HG03066 (cell line): ENCODE results near the gene YKT6.

Source experiments
- ATAC-seq: cut with Tn5 transposase; IDR thresholded peaks from one replicate; pipeline ENCODE4 v1.9.1; 2021; ENCODE audit warnings: low read depth; ENCODE audit not compliant: unreplicated experiment

The YKT6 gene

DNA sequence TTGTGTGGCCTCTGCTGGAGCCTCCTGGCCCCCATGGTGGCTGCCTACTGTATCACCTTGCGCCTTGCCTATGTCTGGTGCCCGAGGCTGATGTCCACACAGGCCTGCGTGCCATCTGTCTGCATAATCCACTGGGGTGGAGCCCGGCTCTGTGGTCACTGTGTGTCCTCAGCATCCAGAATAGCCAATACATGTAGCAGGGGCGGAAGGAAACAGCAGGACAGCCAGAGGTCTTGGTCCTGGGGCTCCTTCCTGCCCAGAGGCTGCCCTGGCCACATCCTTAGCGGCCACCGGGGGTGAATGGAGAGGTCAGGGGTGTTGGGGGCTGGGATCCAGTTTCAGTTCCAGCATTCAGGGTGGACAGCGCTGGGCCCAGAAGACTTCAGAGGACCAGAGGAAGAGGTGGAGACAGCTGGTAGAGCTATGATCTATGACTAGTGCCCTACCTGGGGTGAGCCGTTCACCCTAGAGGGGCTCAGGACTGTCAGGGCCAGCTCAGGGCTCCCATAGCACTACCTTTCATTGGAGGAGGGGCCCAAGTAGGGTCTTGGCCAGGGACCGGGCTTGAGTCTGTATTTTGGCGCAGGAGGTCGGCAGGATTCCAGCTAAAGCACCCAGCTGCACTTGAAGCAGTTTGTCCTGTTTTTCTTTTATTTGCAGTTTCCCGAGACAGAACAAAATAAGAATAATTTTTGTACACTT lies 15.9 kb downstream of the YKT6 start:
- no peak for ATAC-seq

DNA sequence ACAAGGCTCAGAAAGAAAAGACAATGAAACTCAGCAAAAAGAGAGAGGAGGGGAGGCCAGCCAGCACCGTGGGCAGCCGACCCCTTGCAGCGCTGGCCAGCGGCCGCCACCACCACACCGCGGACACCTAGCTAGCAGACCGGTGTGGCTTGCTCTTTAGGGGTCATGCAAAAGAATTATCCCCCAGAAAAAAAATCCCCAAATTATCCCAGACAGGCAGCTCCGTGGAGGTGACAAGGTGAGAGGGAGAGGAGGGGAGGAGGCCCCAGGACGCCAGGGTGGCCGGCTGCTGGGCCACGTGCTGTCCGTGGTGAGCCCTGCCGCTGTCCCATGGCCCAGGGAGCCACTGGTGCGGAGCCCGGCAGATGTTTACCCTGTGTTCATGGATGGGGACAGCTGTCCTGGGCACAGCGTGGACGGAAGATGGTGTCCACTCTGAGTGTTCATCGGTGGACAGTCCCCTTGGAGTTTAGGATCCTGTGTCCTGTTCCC lies 16.5 kb downstream of the YKT6 start:
- no peak for ATAC-seq

DNA sequence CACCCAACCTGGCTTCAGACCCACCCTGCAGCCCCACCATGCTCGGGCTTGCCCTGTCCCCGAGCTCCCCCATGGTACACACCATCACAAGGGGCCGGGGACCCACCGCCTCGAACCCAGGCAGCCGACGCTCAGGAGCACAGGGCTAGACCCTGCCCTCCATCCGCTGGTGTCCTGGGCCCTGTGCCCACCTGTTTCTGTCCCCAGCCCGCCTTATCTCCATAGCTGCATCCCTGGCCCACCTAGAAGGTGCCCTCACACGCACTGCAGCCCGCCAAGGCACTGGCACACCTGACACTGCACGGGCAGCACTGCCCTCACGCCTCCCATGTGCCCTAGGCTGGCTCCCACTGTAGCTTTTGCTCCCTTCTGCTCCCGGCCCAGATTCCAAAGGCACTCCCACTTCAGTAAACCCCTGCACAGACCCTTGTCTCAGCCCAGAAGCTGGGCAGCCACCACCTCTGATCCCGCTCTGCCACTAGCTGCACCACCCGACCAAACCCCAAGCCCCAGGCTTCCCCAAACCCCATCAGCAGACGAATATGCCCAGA lies 17.1 kb downstream of the YKT6 start:
- no peak for ATAC-seq

DNA sequence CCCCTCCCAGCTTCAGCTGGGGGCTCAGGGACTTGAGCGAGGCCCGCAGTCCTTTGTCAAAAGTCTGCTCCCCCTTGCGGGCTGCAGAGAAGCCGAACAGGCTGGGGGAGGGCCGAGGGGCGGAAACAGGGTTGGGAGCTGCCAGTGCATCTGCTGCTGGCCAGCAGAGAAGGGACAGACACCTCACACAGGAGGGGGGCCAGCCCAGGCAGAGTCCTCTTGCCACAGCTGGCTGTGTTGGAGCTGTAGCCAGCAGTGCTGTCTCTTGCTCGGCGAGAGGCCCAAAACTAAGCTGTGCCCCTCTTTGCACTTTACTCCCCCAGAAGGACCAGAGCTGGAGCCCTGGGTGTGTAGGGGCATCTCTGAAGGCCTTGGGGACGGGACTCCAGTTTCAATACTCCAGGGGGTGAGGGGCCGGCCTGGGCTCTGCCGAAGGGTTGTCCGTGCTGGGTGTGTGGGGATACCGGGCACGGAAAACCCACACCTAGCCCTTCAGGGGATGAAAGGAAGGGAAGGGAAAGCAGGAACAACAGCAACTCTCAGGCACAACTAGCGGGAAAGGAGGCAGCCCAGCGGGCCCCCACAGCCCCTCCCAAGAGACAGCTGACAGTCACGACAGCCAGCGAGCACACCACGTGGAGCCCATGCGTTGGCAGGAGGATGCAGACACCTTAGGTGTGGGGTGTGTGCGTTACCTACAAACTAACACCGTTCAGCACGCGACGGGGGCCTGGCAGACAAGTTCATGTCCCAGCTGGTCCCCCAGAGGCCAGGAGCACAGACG lies 17.8 kb downstream of the YKT6 start:
- ATAC-seq, result no peak

DNA sequence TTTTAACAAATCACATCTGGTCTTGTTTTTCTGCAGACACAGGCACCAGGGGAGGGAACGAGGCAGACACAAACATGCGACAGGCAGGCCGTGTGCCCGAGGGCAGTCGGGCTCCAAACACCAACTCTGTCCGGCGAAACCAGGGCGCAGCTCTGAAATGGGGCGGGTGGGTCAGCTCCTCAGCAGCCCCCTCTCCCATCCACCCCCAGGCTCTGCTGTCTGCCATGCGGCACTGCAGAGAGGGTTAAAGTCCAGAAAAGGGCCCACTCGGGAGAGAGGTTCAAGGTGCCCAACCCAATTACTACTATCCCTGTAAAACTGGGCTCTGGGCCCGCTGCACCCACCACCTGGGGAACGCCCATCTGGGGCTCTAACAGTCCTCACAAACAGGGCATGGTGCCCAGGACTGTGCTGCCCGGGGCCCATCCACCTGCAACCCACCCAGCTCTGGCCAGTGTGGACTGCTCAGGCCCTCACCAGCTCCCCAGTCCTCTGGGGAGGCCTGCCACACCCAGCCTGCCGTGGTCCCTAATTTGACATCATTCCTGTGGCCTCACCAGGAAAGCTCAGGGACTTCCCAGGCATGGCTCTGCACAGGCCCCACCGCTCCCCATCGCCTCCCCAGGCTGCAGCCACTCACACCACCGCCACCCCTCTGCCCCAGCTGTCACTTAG lies 18.7 kb downstream of the YKT6 start:
- no peak for ATAC-seq

DNA sequence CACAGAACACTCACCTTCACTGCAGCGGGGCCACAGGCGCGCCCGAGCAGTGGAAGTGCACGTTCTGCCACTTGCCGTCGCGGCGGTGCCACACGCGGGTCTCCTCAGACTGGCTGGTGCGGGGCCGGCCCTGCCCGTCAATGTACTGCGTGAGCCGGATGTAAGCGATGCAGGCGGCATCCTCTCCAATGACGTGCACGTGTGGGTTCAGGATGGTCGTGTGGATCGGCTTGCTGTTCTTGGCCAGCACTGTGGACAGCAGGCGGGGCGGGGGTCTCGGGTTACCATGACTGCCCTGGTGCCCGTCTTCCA lies 19.2 kb downstream of the YKT6 start:
- ATAC-seq, result no peak

DNA sequence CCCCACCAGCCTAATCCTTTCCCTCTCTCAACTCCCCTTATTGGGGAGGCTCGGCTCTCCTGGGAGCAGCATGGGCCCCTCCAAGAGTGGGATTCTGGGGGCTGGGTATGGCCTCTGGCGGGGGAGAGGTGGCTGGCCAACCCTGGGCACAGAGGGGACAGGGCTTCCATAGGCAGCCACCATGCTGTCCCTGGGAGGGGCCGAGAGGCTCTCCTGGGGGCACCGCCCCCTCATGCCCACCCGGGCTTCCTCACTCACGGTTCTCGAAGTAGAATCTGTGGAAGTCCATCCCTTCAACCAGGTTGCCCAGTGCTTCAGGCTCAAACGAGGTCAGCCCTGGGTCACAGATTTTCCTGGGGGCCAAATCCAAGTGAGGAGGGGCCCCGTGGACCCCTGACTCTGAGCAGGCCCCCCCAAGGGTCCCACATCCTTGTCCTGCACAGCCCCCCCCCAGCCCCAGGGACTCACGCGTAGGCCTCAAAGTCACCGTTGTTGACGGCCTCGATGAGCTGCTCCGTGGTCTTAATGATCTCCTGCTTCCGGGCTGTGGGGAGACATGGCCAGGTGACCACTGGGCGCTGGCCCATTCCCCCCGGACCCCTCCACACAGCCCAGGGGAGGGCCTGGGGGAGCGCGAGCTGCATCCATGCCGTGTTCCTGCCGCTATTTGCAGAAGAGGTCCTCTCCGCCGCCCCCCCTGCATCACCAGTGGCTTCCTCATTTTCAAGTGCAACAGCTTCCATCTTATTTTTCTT lies 19.8 kb downstream of the YKT6 start:
- ATAC-seq, result no peak

DNA sequence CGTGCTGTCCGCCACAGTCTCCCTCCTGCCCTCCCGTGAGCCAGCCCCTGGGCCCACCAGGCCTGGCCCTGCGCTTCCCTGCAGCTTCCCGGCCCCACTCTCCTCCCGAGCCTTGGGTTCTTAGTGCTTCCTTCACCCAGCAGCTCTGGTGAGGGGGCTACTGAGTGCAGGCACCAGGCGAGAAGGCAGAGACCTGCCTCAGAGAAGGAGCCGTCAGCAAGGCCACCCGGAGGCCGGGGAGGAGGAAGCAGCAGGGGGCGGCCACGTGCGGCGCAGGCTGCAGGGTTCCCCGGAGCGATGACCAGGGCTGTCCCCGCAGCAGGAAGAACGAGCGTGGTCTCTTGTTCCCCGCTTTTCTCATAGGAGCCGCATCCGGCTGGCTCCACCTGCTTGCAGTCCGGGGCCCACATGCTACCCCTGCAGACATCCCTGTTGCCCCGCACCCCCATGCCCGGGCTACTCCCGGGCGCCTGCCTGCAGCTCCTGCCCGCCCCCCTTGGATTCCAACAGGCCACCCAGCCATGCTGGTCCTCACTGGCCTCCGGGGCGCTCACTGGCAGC lies 20.5 kb downstream of the YKT6 start:
- no peak for ATAC-seq

DNA sequence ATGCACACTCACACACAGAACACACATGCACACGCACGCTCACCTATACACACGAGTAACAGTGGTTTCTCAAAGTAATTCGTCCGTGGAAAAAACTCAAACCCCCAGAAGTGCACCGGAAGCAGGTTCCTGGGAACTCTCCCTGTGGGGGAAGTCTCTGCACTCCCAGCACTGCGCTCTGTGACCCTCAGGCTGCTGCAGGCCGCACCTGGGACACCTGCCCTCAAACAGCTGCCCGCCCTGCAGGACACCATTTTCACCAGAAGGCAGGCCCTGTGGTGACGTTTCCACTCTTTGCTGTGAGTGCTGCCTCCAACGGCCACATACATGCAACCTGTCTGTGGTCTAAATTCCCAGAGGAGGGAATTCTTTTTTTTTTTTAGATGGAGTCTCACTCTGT lies 21.3 kb downstream of the YKT6 start:
- ATAC-seq, result no peak

DNA sequence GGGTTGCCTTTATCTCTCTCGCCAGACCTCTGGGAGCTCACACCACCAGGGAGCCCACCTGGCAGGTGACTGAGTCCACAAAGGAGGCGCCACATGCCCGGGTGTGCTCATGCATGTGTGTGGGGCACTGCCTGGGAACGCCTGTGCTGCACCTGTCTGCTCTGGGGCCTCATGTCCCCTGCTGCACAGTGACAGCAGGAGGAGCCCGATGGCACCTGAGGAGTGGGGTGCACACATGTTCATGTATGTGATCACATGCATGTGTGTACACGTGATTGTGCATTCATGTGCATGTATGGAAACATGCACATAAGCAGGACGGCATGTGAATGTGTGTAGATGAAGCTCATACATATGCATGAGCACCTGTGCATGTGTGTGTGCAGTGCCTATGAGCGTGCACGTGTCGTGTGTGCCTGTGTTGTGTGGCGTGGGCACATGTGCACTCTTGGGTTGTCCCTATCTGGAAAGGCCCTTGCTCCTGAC lies 22.0 kb downstream of the YKT6 start:
- no peak for ATAC-seq

DNA sequence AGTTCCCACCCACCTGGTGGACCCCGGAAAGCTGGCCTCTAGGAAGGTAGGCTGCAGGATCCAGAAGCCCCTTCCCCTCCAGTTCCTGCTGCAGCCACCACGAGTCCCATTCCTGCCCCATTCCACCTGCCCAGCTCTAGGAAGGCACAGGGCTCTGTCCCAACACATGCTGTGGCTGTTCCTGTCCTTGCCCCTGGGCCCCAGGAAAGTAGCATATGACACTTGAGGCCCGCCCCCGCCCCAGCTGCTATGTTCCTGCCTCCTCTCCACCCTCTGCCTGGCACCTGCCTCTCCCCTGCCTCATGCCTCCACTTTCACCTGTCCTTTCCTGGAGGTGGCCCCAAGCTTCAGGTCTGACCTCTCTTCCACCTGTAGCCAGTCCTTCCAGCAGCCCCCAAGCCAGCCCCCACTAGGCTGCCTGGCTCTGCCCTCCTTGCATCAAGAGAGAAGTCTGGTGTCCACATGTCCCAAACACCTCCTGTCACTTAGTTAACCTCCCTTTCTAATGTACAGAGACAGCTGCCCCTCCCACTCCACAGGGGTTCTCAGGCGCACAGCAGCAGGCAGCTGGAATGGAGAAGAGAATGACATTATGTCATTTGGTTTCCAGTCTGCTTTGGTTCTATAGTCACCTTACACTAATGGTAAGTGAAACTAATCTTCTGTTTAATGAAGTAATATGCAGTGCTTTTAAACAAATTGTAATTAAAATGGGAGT lies 22.7 kb downstream of the YKT6 start:
- no peak for ATAC-seq

DNA sequence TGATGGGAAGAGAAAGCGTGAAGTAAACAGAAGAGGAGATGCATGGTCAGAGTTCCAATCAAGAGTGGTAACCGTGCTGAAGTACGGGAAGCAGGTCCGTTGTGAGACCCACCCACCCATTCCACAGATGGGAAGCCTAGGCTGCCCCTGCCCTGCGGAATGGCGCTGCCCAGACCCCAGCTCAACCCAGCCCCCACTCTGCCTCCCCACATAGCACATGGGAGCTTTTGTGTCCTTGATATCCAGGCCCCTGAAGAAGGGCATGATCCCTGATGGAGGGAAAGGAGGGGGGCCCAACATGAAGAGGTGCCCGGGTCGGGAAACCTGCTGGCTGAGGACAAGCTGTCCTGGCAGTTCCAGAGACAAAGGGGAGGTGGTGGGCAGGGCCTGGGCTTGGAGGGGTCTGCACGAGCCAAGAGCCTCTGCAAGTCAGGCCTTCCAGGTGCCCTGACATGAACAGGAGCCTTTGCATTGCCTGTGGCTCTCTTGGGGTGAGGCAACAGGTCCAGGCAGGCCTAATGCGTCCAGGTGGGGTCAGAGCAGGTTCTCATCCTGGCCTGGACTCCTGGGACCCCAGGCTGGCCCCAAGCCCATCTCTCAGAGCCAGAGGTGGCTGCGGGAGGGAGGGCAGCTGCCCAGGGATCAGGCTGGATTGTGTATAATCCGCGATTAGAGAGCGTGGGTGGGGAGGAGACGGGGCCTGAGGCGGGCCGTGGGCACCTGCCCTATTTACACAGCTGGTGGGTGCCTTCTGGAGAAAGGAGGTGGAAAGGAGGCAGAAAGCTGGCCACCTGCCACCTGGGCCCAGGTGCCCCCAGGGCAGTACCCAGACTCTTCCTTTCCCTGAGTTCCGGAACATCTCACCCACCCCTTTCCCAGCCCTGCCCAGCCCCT lies 23.5 kb downstream of the YKT6 start:
- no peak for ATAC-seq

DNA sequence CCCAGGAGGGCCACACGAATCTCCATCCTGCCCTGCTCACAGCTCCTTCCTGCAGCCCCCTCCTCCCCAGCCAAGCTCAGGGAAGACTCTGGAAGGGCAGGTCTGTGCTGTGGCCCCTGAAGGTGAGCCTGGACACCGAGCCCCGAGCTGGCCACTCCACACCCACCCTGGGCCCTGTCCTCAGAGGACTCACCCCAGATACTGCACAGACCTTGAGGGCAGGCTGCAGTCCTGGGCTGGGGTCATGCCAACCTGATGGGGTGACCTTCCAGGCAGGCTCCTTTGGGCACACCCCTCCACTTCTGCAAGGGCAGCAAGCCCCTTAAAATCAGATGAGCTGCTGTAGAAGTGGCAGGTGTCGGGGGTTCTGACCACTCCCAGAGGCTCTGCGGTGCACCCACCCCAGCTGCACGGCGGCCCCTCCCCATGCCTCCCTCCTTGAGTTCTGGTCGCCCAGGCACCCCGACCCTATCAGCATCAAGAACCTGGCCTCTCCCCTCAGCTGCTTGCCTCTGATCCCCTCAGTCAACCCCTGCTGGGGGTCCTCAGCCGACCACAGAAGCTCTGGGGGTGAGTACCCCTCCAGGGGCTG lies 24.3 kb downstream of the YKT6 start:
- no peak for ATAC-seq

DNA sequence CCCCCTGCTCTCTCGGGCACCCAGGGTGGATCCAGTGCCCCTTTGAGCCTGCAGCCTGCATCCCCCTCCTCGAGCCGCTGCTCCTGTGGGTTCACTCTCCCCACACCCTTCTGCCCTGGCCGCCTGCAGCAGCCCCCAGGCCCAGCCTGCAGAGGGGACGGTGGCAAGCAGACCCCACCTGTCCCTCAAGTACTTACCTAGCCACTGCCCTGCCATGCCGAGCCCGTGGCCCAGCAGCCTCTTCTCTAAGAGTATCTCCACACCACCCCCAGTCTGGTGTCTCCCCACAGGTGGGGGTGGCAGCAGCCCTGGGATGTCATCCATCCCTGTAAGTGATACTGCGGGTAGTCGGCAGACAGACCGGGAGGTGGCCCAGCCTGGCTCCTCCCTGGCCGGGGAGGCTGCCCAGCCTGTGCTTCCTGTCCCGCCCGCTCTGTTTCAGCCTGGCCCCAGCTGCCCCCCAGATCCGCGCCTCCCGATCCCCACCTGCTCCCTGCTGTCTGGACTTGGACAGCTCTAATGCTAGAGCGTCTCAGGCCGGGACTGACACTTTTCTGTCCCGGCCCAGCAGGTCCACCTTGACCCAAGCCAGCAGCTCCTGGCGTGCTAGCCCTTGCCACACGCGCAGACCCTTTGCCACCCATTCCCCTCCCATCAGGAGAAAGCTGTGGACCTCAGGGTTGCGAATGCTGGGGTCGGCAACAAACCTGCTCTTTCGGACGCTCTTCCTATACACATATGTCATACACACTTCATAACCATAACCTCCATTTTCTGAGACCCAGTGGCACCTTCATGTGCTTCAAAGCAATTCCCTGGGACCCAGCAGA lies 25.0 kb downstream of the YKT6 start:
- ATAC-seq, result no peak

DNA sequence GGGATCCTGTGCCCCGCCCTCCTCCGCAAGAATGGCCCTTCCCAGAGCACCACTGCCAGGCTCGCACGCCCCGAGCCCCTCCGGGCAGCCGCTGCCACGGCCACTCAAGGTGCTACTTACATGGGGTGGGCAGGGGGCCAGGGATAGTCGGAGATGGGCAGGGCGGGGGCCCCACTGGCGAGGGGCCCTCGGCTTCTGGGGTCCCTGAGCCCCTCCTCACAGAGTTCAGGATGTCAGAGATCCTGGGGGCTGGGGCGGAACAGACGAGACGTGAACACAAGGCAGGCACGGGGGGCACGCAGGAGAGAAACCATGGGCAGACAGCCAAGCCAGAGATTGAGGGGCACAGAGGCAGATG lies 25.6 kb downstream of the YKT6 start:
- ATAC-seq, result no peak

DNA sequence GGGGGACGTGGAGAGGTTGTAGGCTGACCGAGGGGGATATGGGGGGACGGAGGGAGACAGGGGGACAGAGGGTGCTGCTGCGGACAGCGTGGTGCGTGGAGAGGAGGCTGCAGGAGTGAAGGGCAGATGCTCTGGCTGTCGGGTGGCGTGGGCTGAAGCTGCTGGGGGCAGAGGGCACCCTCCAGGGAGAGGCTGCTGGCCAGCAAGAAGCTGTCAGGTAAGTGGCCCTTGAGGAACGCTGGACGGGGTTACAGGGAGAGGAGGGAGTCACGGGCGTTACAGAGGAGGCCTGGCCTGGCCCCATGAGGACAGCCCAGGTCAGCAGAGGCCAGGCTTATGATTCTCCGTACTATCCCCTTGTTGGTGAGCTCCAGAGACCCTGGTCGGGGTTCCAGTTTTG lies 27.1 kb downstream of the YKT6 start:
- ATAC-seq, result no peak

DNA sequence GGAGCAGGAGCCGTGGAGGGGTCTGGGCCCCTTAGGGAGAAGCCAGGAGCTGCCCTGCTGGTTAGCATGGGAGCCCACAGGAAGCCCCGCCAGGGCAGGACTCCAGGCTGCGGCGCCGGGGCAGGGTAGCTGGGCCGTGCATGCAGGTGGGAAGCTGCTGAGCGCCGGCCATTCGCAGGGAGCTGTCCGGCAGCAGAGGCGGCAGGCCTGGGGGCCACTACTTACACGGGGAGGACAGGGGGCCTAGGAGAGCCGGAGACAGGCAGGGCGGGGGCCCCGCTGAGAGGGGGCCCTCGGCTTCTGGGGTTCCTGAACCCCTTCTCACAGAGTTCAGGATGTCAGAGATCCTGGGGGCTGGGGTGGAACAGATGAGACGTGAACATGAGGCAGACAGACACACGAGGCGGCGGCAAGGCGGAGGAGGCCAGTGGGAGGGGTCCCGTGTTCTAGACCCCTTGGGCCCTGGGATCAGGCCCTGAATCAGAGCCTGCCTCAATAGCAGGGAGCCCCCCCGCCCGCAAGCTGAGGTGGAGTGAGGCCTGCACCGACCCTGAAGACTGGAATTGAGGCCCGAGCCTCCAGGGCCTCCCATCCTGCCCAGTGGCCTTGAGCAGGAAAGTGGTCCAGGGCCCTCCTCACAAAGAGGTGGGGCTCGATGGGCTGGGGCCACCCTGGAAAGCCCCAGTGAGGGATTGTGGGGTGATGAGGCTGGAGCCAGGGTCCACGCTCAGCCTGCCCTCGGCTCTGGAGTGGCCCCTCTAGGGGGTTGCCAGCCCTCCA lies 28.0 kb downstream of the YKT6 start:
- ATAC-seq, result no peak
